ENCODE data around the gene PTP4A2. TPM values are rescaled to one million over a fixed set of nuclear protein-coding genes. Genes with fewer than 3 reads are reported as not detected.

The PTP4A2 gene
- total and polyA plus RNA-seq, 2 of the 13 experiments (the other 11 are each of a cell fraction or from before 2014, with no cell fraction given), result 173 to 225 TPM

- TF ChIP-seq, protein P1, sequence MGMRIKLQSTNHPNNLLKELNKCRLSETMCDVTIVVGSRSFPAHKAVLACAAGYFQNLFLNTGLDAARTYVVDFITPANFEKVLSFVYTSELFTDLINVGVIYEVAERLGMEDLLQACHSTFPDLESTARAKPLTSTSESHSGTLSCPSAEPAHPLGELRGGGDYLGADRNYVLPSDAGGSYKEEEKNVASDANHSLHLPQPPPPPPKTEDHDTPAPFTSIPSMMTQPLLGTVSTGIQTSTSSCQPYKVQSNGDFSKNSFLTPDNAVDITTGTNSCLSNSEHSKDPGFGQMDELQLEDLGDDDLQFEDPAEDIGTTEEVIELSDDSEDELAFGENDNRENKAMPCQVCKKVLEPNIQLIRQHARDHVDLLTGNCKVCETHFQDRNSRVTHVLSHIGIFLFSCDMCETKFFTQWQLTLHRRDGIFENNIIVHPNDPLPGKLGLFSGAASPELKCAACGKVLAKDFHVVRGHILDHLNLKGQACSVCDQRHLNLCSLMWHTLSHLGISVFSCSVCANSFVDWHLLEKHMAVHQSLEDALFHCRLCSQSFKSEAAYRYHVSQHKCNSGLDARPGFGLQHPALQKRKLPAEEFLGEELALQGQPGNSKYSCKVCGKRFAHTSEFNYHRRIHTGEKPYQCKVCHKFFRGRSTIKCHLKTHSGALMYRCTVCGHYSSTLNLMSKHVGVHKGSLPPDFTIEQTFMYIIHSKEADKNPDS (CRISPR knock-in tag; IDR thresholded peaks at IDR 0.05), result no peak
Observed at GRCh38 chr1:31870086-31870736, 68.0 kb downstream of the PTP4A2 start (continued).

DNA sequence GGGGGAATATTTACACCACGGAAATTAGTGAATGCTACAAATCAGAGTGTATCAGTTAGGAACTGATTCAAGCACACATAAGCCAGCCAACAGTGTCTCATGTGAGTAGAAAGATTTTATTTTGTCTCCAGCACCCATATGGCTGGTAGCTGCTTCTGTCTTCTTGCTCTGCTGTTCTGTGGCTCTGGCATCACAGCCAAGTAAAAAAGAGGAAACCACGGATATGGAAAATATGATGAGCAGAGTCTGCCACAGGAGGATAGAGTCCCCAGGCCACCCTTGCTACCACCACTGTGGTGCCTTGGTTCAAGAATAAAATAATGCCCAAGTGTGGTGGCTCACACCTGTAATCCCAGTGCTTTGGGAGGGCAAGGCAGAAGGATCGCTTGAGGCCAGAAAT lies 68.7 kb downstream of the PTP4A2 start:
- no peaks in the 10 kb centered on the region for H3K36me3 ChIP-seq (replicated peaks in 1 of 2; ENCODE audit: control insufficient read depth in 1 of 2, insufficient read depth in 2 of 2, low read length in 2 of 2)
- BruUV-seq (replicated peaks), result no TSS peak
- H3K27ac ChIP-seq (ENCODE audit: extremely low read length, insufficient read depth, low read length), result no peak overlapping the region
- in situ Hi-C loops (cut with HindIII; ENCODE audit: extremely low pct_ligation_motif_present, low pct_unique_long_range_greater_than_20kb), result no loop called here
- ATAC-seq (no peak), DNase-seq (ENCODE audit: low spot score) (no peak), FAIRE-seq (no peak)
- H3K27me3 ChIP-seq (ENCODE audit: control insufficient read depth in 1 of 2, insufficient read depth in 2 of 2, low read length in 2 of 2), result no peaks in the 10 kb centered on the region
- WGBS (ENCODE audit: low lambda C conversion rate), result 33% methylated on average over 3 of the region's 3 CpGs
- no peak overlapping the region for H3K4me2 ChIP-seq (ENCODE audit: low read depth, low read length)
- no peaks in the 10 kb centered on the region for H3K79me2 ChIP-seq (ENCODE audit: insufficient read depth, low read length)
- H2AFZ ChIP-seq (ENCODE audit: low read length), result no peak overlapping the region
- H3K9ac ChIP-seq (ENCODE audit: insufficient read depth, low read depth, low read length), result no peak overlapping the region
- ChIA-PET CTCF (ENCODE audit: low intra/inter-chr PET ratio, low total read pairs) (no interaction called here), POLR2A (interaction anchor here (0.7 to 1.4 kb wide), 2 partner anchors 11 to 20 kb away, joined by 3 to 8 read pairs; no protein-coding TSS in a partner anchor)
- no peaks in the 10 kb centered on the region for H4K20me1 ChIP-seq (ENCODE audit: insufficient read depth, low read length)
- no peak overlapping the region for H3K4me3 ChIP-seq (replicated peaks in 1 of 3; ENCODE audit: insufficient read depth in 1 of 3, low read depth in 2 of 3, low read length in 3 of 3)
- intact Hi-C loops (cut with micrococcal nuclease; ENCODE audit: unreplicated experiment), result no loop called here
- peaks cover 22% of the 10 kb centered on the region for H3K4me1 ChIP-seq (ENCODE audit: insufficient read depth, low read length)
- TF ChIP-seq, protein P2, sequence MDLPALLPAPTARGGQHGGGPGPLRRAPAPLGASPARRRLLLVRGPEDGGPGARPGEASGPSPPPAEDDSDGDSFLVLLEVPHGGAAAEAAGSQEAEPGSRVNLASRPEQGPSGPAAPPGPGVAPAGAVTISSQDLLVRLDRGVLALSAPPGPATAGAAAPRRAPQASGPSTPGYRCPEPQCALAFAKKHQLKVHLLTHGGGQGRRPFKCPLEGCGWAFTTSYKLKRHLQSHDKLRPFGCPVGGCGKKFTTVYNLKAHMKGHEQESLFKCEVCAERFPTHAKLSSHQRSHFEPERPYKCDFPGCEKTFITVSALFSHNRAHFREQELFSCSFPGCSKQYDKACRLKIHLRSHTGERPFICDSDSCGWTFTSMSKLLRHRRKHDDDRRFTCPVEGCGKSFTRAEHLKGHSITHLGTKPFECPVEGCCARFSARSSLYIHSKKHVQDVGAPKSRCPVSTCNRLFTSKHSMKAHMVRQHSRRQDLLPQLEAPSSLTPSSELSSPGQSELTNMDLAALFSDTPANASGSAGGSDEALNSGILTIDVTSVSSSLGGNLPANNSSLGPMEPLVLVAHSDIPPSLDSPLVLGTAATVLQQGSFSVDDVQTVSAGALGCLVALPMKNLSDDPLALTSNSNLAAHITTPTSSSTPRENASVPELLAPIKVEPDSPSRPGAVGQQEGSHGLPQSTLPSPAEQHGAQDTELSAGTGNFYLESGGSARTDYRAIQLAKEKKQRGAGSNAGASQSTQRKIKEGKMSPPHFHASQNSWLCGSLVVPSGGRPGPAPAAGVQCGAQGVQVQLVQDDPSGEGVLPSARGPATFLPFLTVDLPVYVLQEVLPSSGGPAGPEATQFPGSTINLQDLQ (CRISPR knock-in tag; IDR thresholded peaks at IDR 0.05), result no peak
- TF ChIP-seq YEATS4 (CRISPR knock-in tag; IDR thresholded peaks at IDR 0.05; ENCODE audit: borderline replicate concordance) (no peak), ZBTB20 (CRISPR knock-in tag; IDR thresholded peaks at IDR 0.05; ENCODE audit: borderline replicate concordance, low read depth) (no peak), MNT (IDR thresholded peaks at IDR 0.05) (no peak), PLRG1 (conservative IDR thresholded peaks at IDR 0.05) (no peak)
- H3K9me3 ChIP-seq (ENCODE audit: low read length), result no peaks in the 10 kb centered on the region

All from HepG2 (cell line).